ENCODE results near the gene RSPH9.
"Not testable (repeated sequence)": the region's sequence is repeated elsewhere in the genome, so short reads cannot be mapped to it uniquely, and the experiment has no call there.

Gene RSPH9

GRCh38 chr6:43629104-43629504 is 15.7 kb upstream of the RSPH9 start, which contains the start of gene GTPBP2:
GTPBP2 (minus strand) TSS chr6:43629264; CDS start chr6:43629162, 102 bp downstream.
- peak; percentile 100 for DNase-seq

- DNase-seq, result peak; percentile 98
Measured at GRCh38 chr6:43629505-43630300, 15.1 kb upstream of the RSPH9 start.

- DNase-seq, result no peak
Measured at GRCh38 chr6:43630980-43631619, 13.7 kb upstream of the RSPH9 start.

GRCh38 chr6:43633002-43633401 is 11.8 kb upstream of the RSPH9 start:
- not testable (repeated sequence) for DNase-seq

GRCh38 chr6:43634702-43635303 is 10.0 kb upstream of the RSPH9 start:
- no peak for DNase-seq

GRCh38 chr6:43635387-43636307 is 9.2 kb upstream of the RSPH9 start, which contains the start of gene MAD2L1BP:
MAD2L1BP (plus strand) TSS chr6:43635840; CDS start chr6:43635876, 36 bp downstream.
- peak; percentile 87 for DNase-seq

GRCh38 chr6:43636308-43636659 is 8.6 kb upstream of the RSPH9 start:
- no peak for DNase-seq

GRCh38 chr6:43639984-43640800 is 4.6 kb upstream of the RSPH9 start:
- DNase-seq, result no peak

- DNase-seq, result no peak
Measured at GRCh38 chr6:43645613-43645964, 753 bp downstream of the RSPH9 start.

GRCh38 chr6:43647613-43648012 is 2.8 kb downstream of the RSPH9 start:
- DNase-seq, result no peak

GRCh38 chr6:43648248-43648647 is 3.4 kb downstream of the RSPH9 start:
- no peak for DNase-seq

- not testable (repeated sequence) for DNase-seq
Measured at GRCh38 chr6:43652822-43653221, 8.0 kb downstream of the RSPH9 start.

- DNase-seq, result no peak
Measured at GRCh38 chr6:43657221-43657802, 12.5 kb downstream of the RSPH9 start.

GRCh38 chr6:43658161-43658560 is 13.3 kb downstream of the RSPH9 start:
- DNase-seq, result no peak

GRCh38 chr6:43662948-43663347 is 18.1 kb downstream of the RSPH9 start:
- not testable (repeated sequence) for DNase-seq

GRCh38 chr6:43665376-43665775 is 20.5 kb downstream of the RSPH9 start:
- no peak for DNase-seq

GRCh38 chr6:43666196-43666920 is 21.5 kb downstream of the RSPH9 start:
- no peak for DNase-seq

GRCh38 chr6:43667245-43668150 is 22.7 kb downstream of the RSPH9 start:
- DNase-seq, result peak; percentile 95

- peak; percentile 96 for DNase-seq
Measured at GRCh38 chr6:43668151-43669028, 23.6 kb downstream of the RSPH9 start.
